H1 (cell line): ENCODE measurements around the gene DDX31. TPM values are rescaled to one million over a fixed set of nuclear protein-coding genes. Genes with fewer than 3 reads are reported as not detected.

Experiments
- CTCF ChIA-PET: fragments of 300-600 bp; sonication (Branson Sonifier 250); formaldehyde crosslinking; loops from one replicate; lab custom pipeline; 2021; ENCODE audit not compliant: partially characterized antibody; lab: Charles Lee
- POLR2A ChIA-PET: fragments of 300-600 bp; sonication (Branson Sonifier 250); formaldehyde crosslinking; loops from one replicate; lab custom pipeline; 2021; ENCODE audit warnings: inconsistent platforms; ENCODE audit not compliant: partially characterized antibody; lab: Charles Lee
- DNase-seq, 2 experiments: peaks; one replicate each; pipeline versions ENCODE4 v3.0.0 to v3.0.0-alpha.2; 2010 to 2022; ENCODE audit warnings: low spot score in 2 of 2, low read depth in 1 of 2, mixed read lengths in 1 of 2
- FAIRE-seq: peaks from 2 replicates; lab custom pipeline; 2011; peaks lifted over from hg19 to GRCh38; lab: Jason Lieb, UNC
- H2AFZ ChIP-seq: 2 replicates; pipeline ENCODE4 v1.8.1; 2012; ENCODE audit warnings: low read length, inconsistent platforms
- H2AK5ac ChIP-seq: 2 replicates; pipeline ENCODE4 v1.6.1; 2013; ENCODE audit warnings: low read depth, low read length
- H2BK120ac ChIP-seq: replicated peaks from 2 replicates; pipeline ENCODE3; 2013; ENCODE audit warnings: low read depth, low read length, inconsistent platforms
- H2BK12ac ChIP-seq: 2 replicates; pipeline ENCODE4 v1.6.1; 2013; ENCODE audit warnings: low read depth, low read length
- H2BK15ac ChIP-seq: 2 replicates; pipeline ENCODE4 v1.6.1; 2013; ENCODE audit warnings: low read length
- H2BK20ac ChIP-seq: 2 replicates; pipeline ENCODE4 v1.6.1; 2013; ENCODE audit warnings: low read length
- H2BK5ac ChIP-seq: 2 replicates; pipeline ENCODE4 v1.6.1; 2013; ENCODE audit warnings: low read depth, low read length
- H3K14ac ChIP-seq: 2 replicates; pipeline ENCODE4 v1.6.1; 2013; ENCODE audit warnings: inconsistent platforms; ENCODE audit not compliant: insufficient read length
- H3K18ac ChIP-seq: 2 replicates; pipeline ENCODE4 v1.6.1; 2013; ENCODE audit warnings: low read length; ENCODE audit errors: extremely low read depth
- H3K23ac ChIP-seq: 2 replicates; pipeline ENCODE4 v1.6.1; 2013; ENCODE audit warnings: inconsistent platforms; ENCODE audit not compliant: insufficient read length
- H3K23me2 ChIP-seq: 2 replicates; pipeline ENCODE4 v1.6.1; 2013; ENCODE audit warnings: low read depth, low read length
- H3K27ac ChIP-seq: 2 replicates; pipeline ENCODE4 v1.6.1; 2011; ENCODE audit warnings: low read depth, low read length, inconsistent platforms
- H3K27me3 ChIP-seq, 4 experiments: replicated peaks in 1 of 4; 1 replicate in 1 of 4; 2 replicates in 3 of 4; pipeline versions ENCODE4 v1.6.1 to v1.8.1; 2011 to 2013; ENCODE audit warnings: low read length in 3 of 4, mild to moderate bottlenecking in 3 of 4, inconsistent platforms in 2 of 4, mixed read lengths in 2 of 4, moderate library complexity in 1 of 4; ENCODE audit not compliant: control insufficient read depth in 3 of 4, insufficient read depth in 3 of 4; ENCODE audit errors: extremely low read depth in 1 of 4
- H3K36me3 ChIP-seq, 4 experiments: 2 replicates each; pipeline versions ENCODE4 v1.6.1 to v1.8.1; 2011 to 2013; ENCODE audit warnings: mild to moderate bottlenecking in 4 of 4, low read length in 3 of 4, moderate library complexity in 2 of 4, control low read depth in 1 of 4, inconsistent platforms in 1 of 4; ENCODE audit not compliant: insufficient read depth in 4 of 4, control insufficient read depth in 2 of 4
- H3K4ac ChIP-seq: replicated peaks from 2 replicates; pipeline ENCODE3; 2013; ENCODE audit warnings: low read length, low read depth, mixed read lengths, inconsistent platforms; ENCODE audit not compliant: insufficient read length
- H3K4me1 ChIP-seq, 4 experiments: replicated peaks in 1 of 4; 1 replicate in 1 of 4; 2 replicates in 3 of 4; pipeline versions ENCODE4 v1.6.1 to v1.8.1; 2011 to 2013; ENCODE audit warnings: low read length in 3 of 4, inconsistent platforms in 2 of 4, mixed read lengths in 1 of 4; ENCODE audit not compliant: insufficient read depth in 4 of 4, control insufficient read depth in 3 of 4
- H3K4me2 ChIP-seq, 2 experiments: 2 replicates each; pipeline versions ENCODE4 v1.6.1 to v1.8.1; 2011 to 2013; ENCODE audit warnings: low read depth in 2 of 2, low read length in 2 of 2, control low read depth in 1 of 2, inconsistent platforms in 1 of 2, mild to moderate bottlenecking in 1 of 2; ENCODE audit not compliant: insufficient read depth in 1 of 2
- H3K4me3 ChIP-seq, 4 experiments: fragments of 200-600, 300-600 bp in 1 of 4; sonication (generic), shearing (Covaris generic), sonication (Bioruptor Twin) in 1 of 4; 2 replicates each; pipeline versions ENCODE4 v1.5.1 to v1.8.1; 2011 to 2016; ENCODE audit warnings: low read length in 4 of 4, low read depth in 3 of 4, control low read depth in 2 of 4, inconsistent platforms in 2 of 4, mild to moderate bottlenecking in 2 of 4, mixed read lengths in 1 of 4, moderate library complexity in 1 of 4; ENCODE audit not compliant: insufficient read depth in 2 of 4; ENCODE audit errors: extremely low read depth in 1 of 4
- H3K56ac ChIP-seq: replicated peaks from 2 replicates; pipeline ENCODE3; 2013; ENCODE audit warnings: low read depth, mild to moderate bottlenecking, mixed read lengths, low read length, inconsistent platforms; ENCODE audit not compliant: insufficient read length
- H3K79me1 ChIP-seq: 2 replicates; pipeline ENCODE4 v1.6.1; 2013; ENCODE audit warnings: low read depth, low read length, control low read depth
- H3K79me2 ChIP-seq, 2 experiments: 2 replicates each; pipeline versions ENCODE4 v1.6.1 to v1.8.1; 2012 to 2013; ENCODE audit warnings: low read length in 2 of 2, mild to moderate bottlenecking in 2 of 2, inconsistent platforms in 1 of 2; ENCODE audit not compliant: insufficient read depth in 2 of 2, control insufficient read depth in 1 of 2
- H3K9ac ChIP-seq, 4 experiments: replicated peaks in 1 of 4; 1 replicate in 1 of 4; 2 replicates in 3 of 4; pipeline versions ENCODE4 v1.6.1 to v1.8.1; 2011 to 2013; ENCODE audit warnings: low read depth in 3 of 4, low read length in 3 of 4, control low read depth in 2 of 4, mild to moderate bottlenecking in 2 of 4, moderate library complexity in 2 of 4, inconsistent platforms in 1 of 4; ENCODE audit errors: extremely low read depth in 1 of 4
- H3K9me3 ChIP-seq, 2 experiments: 2 replicates each; pipeline versions ENCODE4 v1.6.1 to v1.8.1; 2012 to 2013; ENCODE audit warnings: mild to moderate bottlenecking in 2 of 2, moderate library complexity in 2 of 2, control low read depth in 1 of 2, inconsistent platforms in 1 of 2, low read depth in 1 of 2, low read length in 1 of 2, mixed read lengths in 1 of 2; ENCODE audit not compliant: insufficient read depth in 2 of 2
- H4K20me1 ChIP-seq, 2 experiments: replicated peaks in 1 of 2; 2 replicates each; pipeline versions ENCODE3 to v1.8.1; 2011 to 2013; ENCODE audit warnings: inconsistent platforms in 2 of 2, low read length in 2 of 2, mild to moderate bottlenecking in 1 of 2; ENCODE audit not compliant: insufficient read depth in 2 of 2, control insufficient read depth in 1 of 2
- H4K5ac ChIP-seq: 2 replicates; pipeline ENCODE4 v1.6.1; 2013; ENCODE audit warnings: low read length, low read depth, mixed read lengths, inconsistent platforms; ENCODE audit not compliant: insufficient read length
- H4K8ac ChIP-seq: 2 replicates; pipeline ENCODE4 v1.8.0; 2013; ENCODE audit warnings: mild to moderate bottlenecking, moderate library complexity, low read length, inconsistent platforms; ENCODE audit not compliant: insufficient read depth; ENCODE audit errors: extremely low read depth
- H4K91ac ChIP-seq: replicated peaks from 2 replicates; pipeline ENCODE3; 2013; ENCODE audit warnings: low read length, mixed read lengths, inconsistent platforms; ENCODE audit not compliant: insufficient read length
- CBX5 ChIP-seq: fragments of 300-800, 300-1000 bp; sonication (generic); IDR thresholded peaks from 2 replicates; pipeline ENCODE4 v1.7.1; 2016; ENCODE audit warnings: antibody characterized with exemption, low read length, low read depth
- EZH2 ChIP-seq: fragments of 200-600 bp; sonication (generic); IDR thresholded peaks from 2 replicates; pipeline ENCODE4 v1.7.1; 2012; ENCODE audit warnings: low read depth, mild to moderate bottlenecking, moderate library complexity, low read length, inconsistent platforms; ENCODE audit not compliant: severe bottlenecking
- RNF2 ChIP-seq: fragments of 200-900, 300-1000 bp; sonication (generic); IDR thresholded peaks from 2 replicates; pipeline ENCODE4 v1.7.1; 2016; ENCODE audit warnings: borderline replicate concordance, low read depth, mild to moderate bottlenecking, antibody characterized with exemption, low read length; ENCODE audit not compliant: poor library complexity, severe bottlenecking; ENCODE audit errors: missing control alignments
- SUZ12 ChIP-seq: fragments of 200-600 bp; sonication (generic); IDR thresholded peaks from 2 replicates; pipeline ENCODE4 v1.6.1; 2012; ENCODE audit warnings: mild to moderate bottlenecking, inconsistent platforms, low read length, moderate library complexity, mixed read lengths
- TBP ChIP-seq: IDR thresholded peaks from 2 replicates; pipeline ENCODE4 v1.6.1; 2011; ENCODE audit warnings: low read depth, low read length, improper control_type of control experiment
- WGBS, 2 experiments: shearing (Covaris generic) in 1 of 2; methylation state at CpG; one replicate each; pipeline versions ENCODE4 v1.1.6 to v1.1.7; 2013 to 2015; ENCODE audit warnings: low lambda C conversion rate in 2 of 2, mixed read lengths in 2 of 2, inconsistent platforms in 1 of 2, low coverage in 1 of 2, missing lambda C conversion rate in 1 of 2; ENCODE audit not compliant: insufficient replicate concordance in 2 of 2, insufficient coverage in 1 of 2, insufficient read length in 1 of 2; ENCODE audit errors: extremely low coverage in 1 of 2, missing lambda C conversion rate in 1 of 2; 5-methylcytosine and 5-hydroxymethylcytosine counted together
- polyA plus RNA-seq, 7 experiments: library from polyadenylated mRNA; depleted of rRNA in 3 of 7; stranded (reverse) in 5 of 7; unstranded in 2 of 7; fragments of >200 nt in 5 of 7; fragments of 200-250 nt in 2 of 7; gene quantifications; 1 replicate in 5 of 7; 2 replicates in 1 of 7; 4 replicates in 1 of 7; pipeline versions ENCODE4 v1.2.1 to v1.2.3, GENCODE V29; 2011 to 2013; ENCODE audit warnings: missing spikeins in 2 of 7, mixed read lengths in 2 of 7
- total RNA-seq: library from RNA; stranded (reverse); fragmentation: NEBNext Ultra II Directional; extraction: Animal tissue kit (Norgen Biotek cat#: 25700); gene quantifications from 2 replicates; pipeline ENCODE4 v1.2.1, GENCODE V29; 2021

DDX31 gene
- total and polyA plus RNA-seq, 2 of the 8 experiments (the other 6 are each of a cell fraction or from before 2014, with no cell fraction given) = 9.5 to 23.7 TPM

- no peak overlapping the region for H2BK5ac ChIP-seq
- no peak overlapping the region for H4K8ac ChIP-seq
- H2AFZ ChIP-seq = no peak overlapping the region
- H2BK12ac ChIP-seq = 0 out of 2 replicates have a peak overlapping the region, but pooled peaks have one; percentile 14
- no peak overlapping the region for H2BK15ac ChIP-seq
- no peak overlapping the region for H3K27ac ChIP-seq
- H2BK20ac ChIP-seq = no peak overlapping the region
- H3K4ac ChIP-seq = no peak overlapping the region
- no peak overlapping the region for H4K91ac ChIP-seq
- no peaks in the 10 kb centered on the region for H3K79me2 ChIP-seq
- no peaks in the 10 kb centered on the region for H3K9me3 ChIP-seq
- H3K79me1 ChIP-seq = no peaks in the 10 kb centered on the region
- peaks cover 6% of the 10 kb centered on the region for H3K23me2 ChIP-seq
- ChIA-PET CTCF (interaction anchor here (1.0 to 1.1 kb wide), 2 partner anchors 8 to 171 kb away, joined by 3 to 4 read pairs; no protein-coding TSS in a partner anchor), POLR2A (no interaction called here)
- H3K14ac ChIP-seq = no peak overlapping the region
- 10% methylated on average over 8 of the region's 8 CpGs; no CpG with 5 or more reads in 1 of the 2 experiments for WGBS, 2 experiments
- H2BK120ac ChIP-seq = no peak overlapping the region
- H3K27me3 ChIP-seq = peaks cover 94 to 100% (median 99%) of the 10 kb centered on the region in 4 experiments
- DNase-seq = no peak
- H3K23ac ChIP-seq = no peak overlapping the region
- FAIRE-seq = no peak
- H3K9ac ChIP-seq = no peak overlapping the region
- no peak overlapping the region for H3K56ac ChIP-seq
- H3K4me2 ChIP-seq = peak overlapping the region in 1 of 2 experiments; percentile 89; a peak in 1 of 4 replicates
- no peak overlapping the region for H2AK5ac ChIP-seq
- 0 out of 8 replicates have a peak overlapping the region, but pooled peaks of 1 of the 4 experiments have one; percentile 3 for H3K4me3 ChIP-seq
- peaks cover 0 to 73% (median 45%) of the 10 kb centered on the region in 4 experiments; a peak in 6 of 7 replicates for H3K4me1 ChIP-seq
- H3K36me3 ChIP-seq = peaks cover 0 to 4% (median 0%) of the 10 kb centered on the region in 4 experiments; a peak in 1 of 8 replicates
- H3K18ac ChIP-seq = no peak overlapping the region; the same call in 1 of the 2 replicates
- peak; percentile 3 for TF ChIP-seq SUZ12
- TF ChIP-seq RNF2 = peak; percentile 74
- TF ChIP-seq TBP = no peak
- TF ChIP-seq CBX5 = no peak
- peak; percentile 55 for TF ChIP-seq EZH2
- peaks cover 5 to 38% of the 10 kb centered on the region in 2 experiments for H4K20me1 ChIP-seq
- no peak overlapping the region for H4K5ac ChIP-seq
These were observed 86.0 kb downstream of the DDX31 start for GRCh38 chr9:132583584-132584304.
